ENCODE measurements around the gene AMBN. TPM values are rescaled to one million over a fixed set of nuclear protein-coding genes. Genes with fewer than 3 reads are reported as not detected.

Gene AMBN
- total RNA-seq, 1 donor from 2014 or later: not detected

GRCh38 chr4:70606459-70606858 is 14.4 kb downstream of the AMBN start:
- intact Hi-C loops (cut with micrococcal nuclease): no loop called here

DNA sequence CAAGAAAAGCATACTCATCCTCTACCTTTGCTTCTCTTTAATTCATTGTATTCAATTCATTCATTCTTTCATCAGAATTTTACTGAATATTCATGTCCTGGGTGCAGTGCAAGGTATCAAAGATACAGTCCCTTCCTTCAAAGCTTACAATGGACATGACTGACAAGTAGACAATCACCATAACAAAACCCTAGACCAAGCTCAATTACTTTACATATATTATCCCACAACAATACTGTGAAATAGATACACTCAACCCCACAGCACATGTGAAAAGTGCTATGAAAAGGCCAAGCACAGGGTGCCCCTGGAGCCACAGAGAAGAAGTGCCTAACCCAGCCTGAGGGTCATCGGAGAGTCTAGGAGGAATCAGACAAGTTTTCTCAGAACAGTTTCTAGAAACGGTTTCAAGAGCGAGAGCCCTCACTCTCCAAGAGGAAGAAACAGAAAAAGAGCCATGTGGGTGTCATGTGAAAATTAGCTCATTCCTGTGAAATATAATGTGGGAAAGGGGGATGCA is 15.3 kb downstream of the AMBN start:
- intact Hi-C loops (cut with micrococcal nuclease): no loop called here

DNA sequence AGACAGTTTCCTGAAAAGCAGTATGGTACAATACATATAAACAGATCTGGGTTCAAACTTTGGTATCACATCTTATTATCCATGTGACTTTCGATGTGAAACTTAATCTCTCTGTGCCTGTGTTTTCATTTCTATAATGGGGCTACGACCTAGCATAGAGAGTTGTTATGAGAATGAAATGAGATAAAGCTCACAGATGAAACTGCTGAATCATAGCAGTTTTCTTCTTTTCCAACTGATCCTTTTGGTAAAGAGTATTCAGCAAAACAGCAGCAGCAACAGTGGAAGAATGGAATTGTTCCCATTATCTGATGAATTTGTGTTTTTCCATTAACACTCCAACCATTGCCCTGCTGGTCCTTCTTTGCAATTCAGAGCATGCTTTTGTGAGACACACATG is 16.3 kb downstream of the AMBN start:
- intact Hi-C loops (cut with micrococcal nuclease): no loop called here

DNA sequence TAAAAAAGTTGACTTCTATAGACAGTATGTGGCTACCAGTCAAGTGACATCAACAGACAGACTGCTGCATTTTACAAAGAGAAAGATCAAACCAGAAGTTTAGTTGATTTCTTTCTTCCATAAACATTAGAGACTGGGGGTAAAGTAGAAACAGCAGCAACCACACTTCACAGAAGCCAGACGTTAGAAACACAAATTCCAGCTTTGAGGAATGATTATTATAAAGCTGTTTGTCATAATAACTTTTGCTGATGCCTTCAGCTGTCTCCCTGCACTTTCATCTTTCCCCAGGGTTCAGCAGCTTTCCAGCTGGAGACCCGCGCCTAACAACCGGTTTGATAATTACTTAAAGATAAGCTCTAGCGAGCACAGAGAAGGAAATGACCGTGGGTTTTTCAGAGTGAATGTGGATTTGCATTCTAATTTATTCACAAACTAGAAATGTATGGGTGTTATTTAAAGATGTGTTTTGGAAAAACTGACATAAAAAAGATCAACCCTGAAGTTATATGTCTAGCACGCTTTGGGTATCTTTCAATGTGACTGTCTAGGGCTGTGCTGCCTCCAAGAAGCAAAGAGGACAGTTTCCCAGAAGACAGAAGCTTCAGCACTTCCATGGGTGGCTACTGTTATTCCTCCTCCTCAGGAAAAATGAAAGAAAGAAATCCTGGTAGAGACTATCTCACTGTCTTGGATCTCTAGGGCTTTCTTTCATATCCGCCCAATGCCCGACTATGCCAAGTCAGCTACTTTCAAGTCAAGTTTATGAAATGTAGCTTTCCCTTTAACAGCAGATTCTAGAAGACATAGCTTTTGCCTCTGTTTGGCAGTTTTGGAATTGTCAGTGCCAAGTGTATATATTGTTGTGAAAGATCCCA is 21.5 kb downstream of the AMBN start:
- intact Hi-C loops (cut with micrococcal nuclease): loop anchor here (10.0 kb wide), 1 partner anchor 1921 kb away; no protein-coding TSS in a partner anchor

- intact Hi-C loops (cut with micrococcal nuclease): loop anchor here (10.0 kb wide), 1 partner anchor 1921 kb away; no protein-coding TSS in a partner anchor
These were observed 22.1 kb downstream of the AMBN start for GRCh38 chr4:70614184-70614555.

DNA sequence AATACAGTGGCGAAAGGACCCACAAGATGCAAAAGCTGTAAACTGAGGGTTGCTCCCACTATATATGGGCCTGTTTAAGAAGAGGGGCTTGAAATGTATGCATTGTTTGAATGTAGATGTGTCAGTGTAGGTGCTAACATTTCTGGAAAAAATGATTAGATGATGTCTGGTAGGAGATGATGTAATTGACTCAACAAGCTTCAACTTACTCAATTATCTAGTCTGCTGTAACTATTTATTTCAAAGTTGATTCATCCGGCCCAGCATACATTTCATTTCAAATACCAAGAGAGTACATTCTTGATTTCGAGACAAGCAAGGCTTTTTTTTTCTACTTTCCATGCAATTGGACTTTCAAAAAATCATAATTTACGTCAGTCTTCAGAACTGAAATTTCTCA is 27.2 kb downstream of the AMBN start:
- intact Hi-C loops (cut with micrococcal nuclease): loop anchor here (5.0 to 10.0 kb wide), 2 partner anchors 68 to 1916 kb away; partner anchors contain the start of gene UTP3

DNA sequence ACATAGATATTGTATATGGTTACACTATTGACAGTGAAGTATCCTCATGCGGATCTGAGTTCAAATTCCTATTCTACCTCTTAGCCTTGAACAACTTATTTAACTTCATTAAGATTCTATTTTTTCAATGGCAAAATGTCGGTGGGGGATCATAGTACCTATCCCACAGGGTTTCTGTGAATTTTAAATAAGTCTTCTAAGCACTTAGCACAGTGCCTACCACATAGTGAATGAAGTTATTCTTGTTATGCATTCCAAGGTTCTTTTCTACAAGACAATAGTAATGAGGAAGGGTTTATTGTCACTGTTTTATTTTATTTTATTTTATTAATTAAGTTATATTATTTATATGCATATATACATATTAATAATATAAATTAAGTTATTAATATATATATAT is 27.7 kb downstream of the AMBN start:
- intact Hi-C loops (cut with micrococcal nuclease): loop anchor here (5.0 to 10.0 kb wide), 2 partner anchors 68 to 1915 kb away; partner anchors contain the start of gene UTP3

DNA sequence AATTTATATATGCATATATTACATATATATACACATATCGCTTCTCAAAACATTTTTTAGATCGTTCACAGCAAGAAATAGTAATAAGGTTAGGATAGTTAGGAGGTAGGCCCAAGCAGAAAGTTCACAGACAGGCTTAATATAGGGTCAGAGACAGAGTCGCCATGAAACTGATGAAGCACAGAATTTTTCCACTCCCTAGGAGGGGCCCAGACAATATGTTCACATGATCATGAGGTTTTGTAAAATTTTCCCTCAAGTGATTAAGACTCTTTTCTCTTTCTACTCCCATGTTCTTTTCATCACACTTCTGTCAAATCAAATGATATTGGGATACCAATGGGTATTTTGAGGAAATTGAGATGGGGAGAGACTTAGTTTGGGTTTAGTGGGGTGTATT is 31.3 kb downstream of the AMBN start:
- intact Hi-C loops (cut with micrococcal nuclease): no loop called here

DNA sequence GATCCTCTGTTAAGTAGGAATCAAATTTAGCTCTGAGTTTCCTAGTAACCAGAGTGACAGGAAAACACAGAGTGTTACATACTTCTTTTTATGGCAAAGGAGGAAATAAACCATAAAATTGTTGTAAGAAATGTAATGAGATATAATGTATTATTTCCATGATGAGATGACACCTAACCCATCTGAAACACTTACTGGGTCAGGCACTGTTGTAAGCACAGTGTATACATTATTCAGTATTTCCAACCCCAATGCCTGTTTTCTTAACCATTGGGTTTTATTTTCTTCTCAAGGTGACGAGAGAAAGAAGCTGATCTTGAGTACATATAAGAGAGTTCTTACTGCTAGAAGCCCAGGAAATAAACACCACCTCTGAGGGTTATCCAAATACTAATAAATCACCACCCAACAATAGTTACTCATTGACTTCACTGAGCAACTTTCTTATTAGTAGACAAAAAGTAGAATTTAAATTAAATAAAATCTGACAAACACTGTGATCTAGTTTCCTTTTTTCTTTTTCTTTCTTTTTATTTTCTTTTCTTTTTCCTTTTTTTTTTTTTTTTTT is 32.3 kb downstream of the AMBN start:
- intact Hi-C loops (cut with micrococcal nuclease): no loop called here

- intact Hi-C loops (cut with micrococcal nuclease): no loop called here
These were observed 35.6 kb downstream of the AMBN start for GRCh38 chr4:70627620-70628019.

DNA sequence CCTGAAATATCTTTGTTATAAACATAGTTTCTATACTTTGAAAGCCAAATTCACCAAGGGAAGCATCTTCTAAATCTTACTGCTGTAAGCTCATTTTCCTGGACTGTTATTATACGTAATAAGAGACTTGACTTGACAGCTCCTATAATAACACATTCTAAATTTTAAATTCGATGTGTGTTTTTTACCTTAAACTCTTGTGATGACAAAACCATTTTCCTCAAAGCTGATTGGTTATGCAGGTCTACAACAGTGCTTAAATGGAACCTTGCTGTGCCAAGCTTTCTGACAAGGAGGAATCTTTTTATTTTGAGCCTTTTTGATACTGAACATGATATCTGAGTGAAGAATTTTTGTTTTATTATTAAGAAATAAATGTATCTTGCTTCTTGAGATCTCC is 36.4 kb downstream of the AMBN start, which contains the start of gene ENAM:
Gene ENAM, plus strand, starts transcription at position 301 of the 400 bp plus-strand sequence. CDS start 757 bp downstream, outside the sequence.
- intact Hi-C loops (cut with micrococcal nuclease): no loop called here

DNA sequence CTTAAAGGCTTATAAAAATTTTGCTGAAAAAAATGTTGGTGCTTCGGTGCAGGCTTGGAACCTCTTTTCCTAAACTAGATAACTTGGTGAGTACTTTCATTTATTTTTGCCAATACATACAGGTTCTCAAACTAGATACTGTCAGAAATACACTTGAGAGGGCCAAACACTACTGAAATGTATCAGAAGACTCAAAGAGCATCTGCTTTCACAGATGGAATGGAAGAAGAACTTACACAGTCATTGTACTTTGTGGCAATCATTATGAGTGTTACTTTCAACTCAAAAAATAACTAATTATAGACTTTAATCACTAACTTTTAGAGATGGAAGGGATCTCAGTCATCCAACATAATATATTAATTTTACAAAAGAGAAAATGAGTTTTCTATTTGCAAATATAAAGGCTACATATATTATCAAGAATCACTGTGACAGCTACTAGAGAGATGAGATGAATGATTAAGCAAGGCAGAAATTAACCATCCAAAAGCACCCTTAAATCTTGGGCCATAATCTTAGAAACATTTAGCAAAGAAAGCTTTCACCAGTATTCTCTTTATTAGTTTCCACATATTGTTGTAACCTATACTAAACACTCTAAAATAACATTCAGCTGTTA is 37.5 kb downstream of the AMBN start:
- intact Hi-C loops (cut with micrococcal nuclease): no loop called here

DNA sequence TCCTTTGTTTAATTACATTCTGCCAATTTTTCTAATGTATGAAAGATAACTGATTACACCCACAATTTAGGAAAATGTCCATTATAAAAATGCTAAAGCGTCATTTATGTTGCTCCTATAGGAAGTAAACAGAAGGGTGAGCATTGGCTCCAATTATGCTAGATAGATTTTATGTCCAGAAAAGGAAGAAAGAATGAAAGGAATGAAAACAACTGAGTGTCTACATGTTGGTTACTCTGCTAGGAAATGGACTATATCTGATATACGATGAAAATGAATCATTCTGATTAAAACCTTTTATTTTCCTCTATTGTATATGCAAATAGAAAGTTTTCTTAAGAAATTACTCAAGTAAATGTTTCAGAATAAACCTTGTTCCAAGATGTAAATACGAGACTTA is 38.1 kb downstream of the AMBN start:
- intact Hi-C loops (cut with micrococcal nuclease): no loop called here

DNA sequence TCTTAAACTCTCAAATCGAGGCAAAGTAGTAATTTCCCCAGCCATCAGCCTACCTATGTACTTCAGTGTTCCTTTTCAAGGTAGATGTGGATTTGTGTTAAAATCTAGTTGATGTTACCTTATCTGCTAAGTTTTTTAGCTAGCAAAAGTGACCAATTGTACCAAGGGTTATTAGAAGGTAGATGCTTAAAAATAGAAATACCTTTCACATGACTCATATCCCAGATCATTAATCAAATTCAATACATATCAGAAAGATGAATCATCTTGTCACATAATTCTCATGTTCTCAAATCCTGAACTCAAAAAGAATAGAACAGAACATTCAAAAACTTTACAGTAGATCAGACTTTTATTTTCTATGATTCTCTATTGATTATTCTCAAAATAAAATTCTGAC is 40.0 kb downstream of the AMBN start:
- intact Hi-C loops (cut with micrococcal nuclease): no loop called here

GRCh38 chr4:70634482-70634881 is 42.4 kb downstream of the AMBN start:
- intact Hi-C loops (cut with micrococcal nuclease): no loop called here

DNA sequence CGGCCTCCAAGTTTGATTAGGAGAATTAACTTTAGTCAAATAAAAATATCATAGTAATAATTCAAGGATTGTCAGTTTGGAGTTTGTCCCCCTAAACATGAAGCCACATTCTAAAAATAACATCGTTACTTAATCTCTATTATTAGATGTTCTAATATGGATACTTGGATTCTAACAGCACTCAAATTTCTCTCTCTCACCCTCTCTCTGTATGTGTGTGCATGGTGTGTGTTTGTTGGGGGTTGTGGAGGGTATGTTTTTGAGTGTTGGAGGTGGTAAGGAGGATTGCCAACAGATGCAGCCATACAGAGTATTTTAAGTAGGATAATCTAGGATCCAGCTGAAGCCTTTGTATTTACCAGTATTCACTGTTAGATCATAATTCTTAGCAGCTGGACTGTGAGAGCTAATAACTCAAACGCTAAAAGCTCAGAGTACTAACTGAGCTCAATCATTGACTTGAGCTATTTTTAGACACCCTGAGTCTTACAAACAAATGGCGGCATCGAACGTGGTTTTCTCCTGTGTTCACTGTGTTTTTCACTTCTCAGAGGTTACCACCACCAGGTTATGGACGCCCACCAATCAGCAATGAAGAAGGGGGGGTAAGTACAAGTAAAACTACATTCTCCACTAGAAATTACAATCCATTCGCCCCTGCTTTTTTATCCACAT is 45.3 kb downstream of the AMBN start:
- intact Hi-C loops (cut with micrococcal nuclease): no loop called here

DNA sequence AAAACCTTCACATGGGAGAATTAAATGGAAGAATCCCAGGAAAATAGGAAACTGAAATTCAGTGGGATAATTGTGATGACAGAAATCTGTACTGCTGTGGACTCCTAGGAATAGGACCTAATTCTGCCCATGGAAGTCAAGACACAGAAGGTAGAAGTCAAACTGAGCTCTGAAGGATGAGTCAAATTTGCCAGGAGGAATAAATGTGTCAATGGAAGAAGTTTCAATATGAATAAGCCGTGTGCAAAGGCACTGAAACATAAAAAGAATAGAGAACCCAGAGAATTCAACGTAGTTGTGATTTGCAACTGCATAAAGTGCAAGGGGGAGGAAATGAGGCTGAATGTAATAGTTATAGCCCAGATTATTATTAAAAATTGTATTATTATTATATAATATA is 48.1 kb downstream of the AMBN start:
- intact Hi-C loops (cut with micrococcal nuclease): no loop called here

- intact Hi-C loops (cut with micrococcal nuclease): loop anchor here (5.0 to 10.0 kb wide), 2 partner anchors 1064 to 1652 kb away; no protein-coding TSS in a partner anchor
These were observed 58.7 kb downstream of the AMBN start for GRCh38 chr4:70650741-70651140.

- intact Hi-C loops (cut with micrococcal nuclease): loop anchor here (1.0 to 10.0 kb wide), 3 partner anchors 36 to 1650 kb away; partner anchors contain the start of gene UTP3
These were observed 59.9 kb downstream of the AMBN start for GRCh38 chr4:70651864-70652506.

DNA sequence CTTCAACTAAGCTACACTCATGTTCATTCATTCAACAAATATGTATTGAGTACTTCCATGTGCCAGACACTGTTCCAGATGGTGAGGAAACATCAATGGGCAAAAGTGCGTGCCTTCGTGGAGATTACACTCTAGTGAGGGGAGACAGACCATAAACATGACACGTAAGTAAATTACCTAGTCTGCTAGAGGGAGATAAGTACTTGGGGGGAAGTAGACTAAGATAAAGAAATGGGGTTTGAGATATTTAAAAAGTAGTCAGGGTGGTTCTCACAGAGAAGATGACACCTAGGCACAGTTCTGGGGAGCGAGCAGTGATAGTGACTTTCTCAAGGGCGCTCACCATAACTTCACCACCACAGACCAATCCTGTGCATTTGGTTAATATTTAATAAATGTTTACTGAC is 62.6 kb downstream of the AMBN start:
- intact Hi-C loops (cut with micrococcal nuclease): loop anchor here (5.0 to 10.0 kb wide), 2 partner anchors 1060 to 1648 kb away; no protein-coding TSS in a partner anchor
